ENCODE data around the gene DNMT3L. TPM values are rescaled to one million over a fixed set of nuclear protein-coding genes. Genes with fewer than 3 reads are reported as not detected.
"Not testable (repeated sequence)": the region's sequence is repeated elsewhere in the genome, so short reads cannot be mapped to it uniquely, and the experiment has no call there.

DNMT3L gene
- polyA plus RNA-seq, 12 donors, result 0.26 TPM; not detected in 11

GRCh38 chr21:44295163-44295573, 33.5 kb upstream of the DNMT3L start:
- DNase-seq, result peak; percentile 39

GRCh38 chr21:44294391-44295162, 32.9 kb upstream of the DNMT3L start:
- peak; percentile 79 for DNase-seq

- DNase-seq, result no peak
These were observed 32.0 kb upstream of the DNMT3L start for GRCh38 chr21:44293551-44294231.

- no peak for DNase-seq
These were observed 31.1 kb upstream of the DNMT3L start for GRCh38 chr21:44292812-44293195.

- DNase-seq, result no peak
These were observed 30.5 kb upstream of the DNMT3L start for GRCh38 chr21:44291936-44292811.

GRCh38 chr21:44291078-44291935, 29.6 kb upstream of the DNMT3L start:
- DNase-seq, result no peak

- DNase-seq, result no peak
These were observed 28.8 kb upstream of the DNMT3L start for GRCh38 chr21:44290327-44291077.

GRCh38 chr21:44289381-44290010, 27.8 kb upstream of the DNMT3L start:
- DNase-seq, result no peak

- no peak for DNase-seq
These were observed 26.8 kb upstream of the DNMT3L start for GRCh38 chr21:44288251-44289110.

- no peak for DNase-seq
These were observed 25.3 kb upstream of the DNMT3L start for GRCh38 chr21:44286716-44287632.

- DNase-seq, result no peak
These were observed 24.5 kb upstream of the DNMT3L start for GRCh38 chr21:44286086-44286715.

- no peak for DNase-seq
These were observed 23.7 kb upstream of the DNMT3L start, which contains the start of gene AIRE for GRCh38 chr21:44285138-44285992. AIRE (plus strand) TSS chr21:44285876; CDS start chr21:44286007, 131 bp downstream.

- DNase-seq, result no peak
These were observed 22.3 kb upstream of the DNMT3L start for GRCh38 chr21:44283948-44284347.

- DNase-seq, result not testable (repeated sequence)
These were observed 21.6 kb upstream of the DNMT3L start for GRCh38 chr21:44283211-44283785.

GRCh38 chr21:44282370-44282769, 20.7 kb upstream of the DNMT3L start:
- DNase-seq, result no peak

GRCh38 chr21:44281801-44282200, 20.1 kb upstream of the DNMT3L start:
- DNase-seq, result no peak

Data from muscle of arm (tissue), 12 donors.